LNCAP (cell line): ENCODE results near the gene TNIK.

Experiments used
- TF ChIP-seq, protein P1 (sequence below): fragments of 450-650 bp; IDR thresholded peaks from 2 replicates; pipeline ENCODE4 v1.5.1; 2017; ENCODE audit warnings: mild to moderate bottlenecking

Gene TNIK

DNA sequence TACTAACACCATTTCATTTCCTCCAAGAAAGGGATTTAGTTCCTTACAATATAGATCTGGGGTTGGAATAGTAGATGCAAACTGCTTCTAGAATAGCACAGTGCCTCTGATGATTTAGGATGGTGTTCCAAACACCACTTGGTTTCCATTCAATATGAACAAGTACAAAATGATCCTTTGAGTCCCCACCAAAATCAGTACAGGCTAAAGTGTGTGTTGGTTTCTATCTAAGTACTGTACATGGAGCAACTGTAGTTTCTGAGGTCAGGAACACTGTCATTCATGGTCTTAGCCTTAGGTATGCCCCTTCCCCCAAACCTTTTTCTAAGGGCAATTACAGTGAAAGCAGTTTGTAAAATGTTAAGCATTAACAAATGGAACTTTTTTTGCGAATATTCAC lies 162.3 kb downstream of the TNIK start:
- TF ChIP-seq, protein P1, sequence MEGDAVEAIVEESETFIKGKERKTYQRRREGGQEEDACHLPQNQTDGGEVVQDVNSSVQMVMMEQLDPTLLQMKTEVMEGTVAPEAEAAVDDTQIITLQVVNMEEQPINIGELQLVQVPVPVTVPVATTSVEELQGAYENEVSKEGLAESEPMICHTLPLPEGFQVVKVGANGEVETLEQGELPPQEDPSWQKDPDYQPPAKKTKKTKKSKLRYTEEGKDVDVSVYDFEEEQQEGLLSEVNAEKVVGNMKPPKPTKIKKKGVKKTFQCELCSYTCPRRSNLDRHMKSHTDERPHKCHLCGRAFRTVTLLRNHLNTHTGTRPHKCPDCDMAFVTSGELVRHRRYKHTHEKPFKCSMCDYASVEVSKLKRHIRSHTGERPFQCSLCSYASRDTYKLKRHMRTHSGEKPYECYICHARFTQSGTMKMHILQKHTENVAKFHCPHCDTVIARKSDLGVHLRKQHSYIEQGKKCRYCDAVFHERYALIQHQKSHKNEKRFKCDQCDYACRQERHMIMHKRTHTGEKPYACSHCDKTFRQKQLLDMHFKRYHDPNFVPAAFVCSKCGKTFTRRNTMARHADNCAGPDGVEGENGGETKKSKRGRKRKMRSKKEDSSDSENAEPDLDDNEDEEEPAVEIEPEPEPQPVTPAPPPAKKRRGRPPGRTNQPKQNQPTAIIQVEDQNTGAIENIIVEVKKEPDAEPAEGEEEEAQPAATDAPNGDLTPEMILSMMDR: no peak

DNA sequence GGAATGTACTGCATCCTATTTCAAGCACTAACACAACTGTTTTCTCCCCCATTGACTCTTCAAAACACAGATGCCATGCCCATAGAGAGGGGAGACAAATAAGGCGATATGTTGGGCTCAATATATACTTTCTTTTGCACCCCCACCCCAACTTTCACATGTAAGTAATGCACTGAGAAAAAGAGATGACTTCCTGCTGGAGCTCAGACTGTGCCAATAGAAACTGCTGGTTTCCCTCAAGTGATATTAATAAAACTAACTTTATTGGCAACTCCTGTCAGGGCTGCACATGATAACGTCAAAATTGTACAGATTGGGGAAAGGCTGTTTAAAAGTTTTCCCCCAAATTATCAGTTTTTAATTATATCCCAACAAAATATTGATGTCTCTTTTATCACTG lies 163.0 kb downstream of the TNIK start:
- TF ChIP-seq, protein P1: no peak

DNA sequence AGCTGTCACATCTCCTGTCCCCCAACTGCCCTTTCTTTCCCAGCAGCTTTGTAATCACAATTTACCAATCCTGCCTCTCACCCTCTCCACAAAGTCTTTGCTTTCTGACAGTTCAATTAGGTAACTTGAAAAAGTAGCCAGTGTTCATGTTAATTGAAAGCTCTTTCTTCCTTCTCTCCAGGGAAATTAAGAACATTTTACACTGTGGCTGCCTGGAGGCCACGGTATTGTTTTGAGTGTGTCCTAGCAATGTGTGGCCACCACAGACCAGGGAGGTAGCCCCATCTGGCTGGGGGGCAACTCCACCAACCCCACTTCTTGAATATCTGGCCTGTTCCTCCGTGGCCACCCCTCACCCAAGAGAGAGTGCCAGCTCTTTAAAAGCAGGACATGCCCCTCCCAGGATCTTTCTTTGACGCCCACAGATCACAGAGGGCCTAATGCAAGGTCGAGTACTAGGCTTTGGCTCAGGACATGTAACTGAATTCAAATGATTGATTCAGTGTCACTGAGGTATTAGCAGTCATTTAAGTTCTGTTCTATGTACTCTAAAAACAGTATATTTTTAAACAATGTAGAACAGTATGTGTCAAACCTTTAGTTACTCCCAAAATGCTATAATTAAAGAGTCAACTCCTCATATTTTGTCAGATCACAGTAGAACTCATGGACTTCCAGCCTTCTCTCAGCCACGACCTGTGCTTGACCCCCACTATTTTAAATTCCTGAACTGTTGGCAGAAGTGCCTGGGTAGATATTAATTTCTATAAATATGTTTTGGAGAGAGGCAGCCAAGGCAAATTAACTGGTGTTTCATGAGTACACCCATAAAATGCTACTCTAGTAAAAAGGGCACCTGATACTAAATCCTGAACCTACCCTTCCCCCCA lies 164.5 kb downstream of the TNIK start:
- TF ChIP-seq, protein P1: no peak

DNA sequence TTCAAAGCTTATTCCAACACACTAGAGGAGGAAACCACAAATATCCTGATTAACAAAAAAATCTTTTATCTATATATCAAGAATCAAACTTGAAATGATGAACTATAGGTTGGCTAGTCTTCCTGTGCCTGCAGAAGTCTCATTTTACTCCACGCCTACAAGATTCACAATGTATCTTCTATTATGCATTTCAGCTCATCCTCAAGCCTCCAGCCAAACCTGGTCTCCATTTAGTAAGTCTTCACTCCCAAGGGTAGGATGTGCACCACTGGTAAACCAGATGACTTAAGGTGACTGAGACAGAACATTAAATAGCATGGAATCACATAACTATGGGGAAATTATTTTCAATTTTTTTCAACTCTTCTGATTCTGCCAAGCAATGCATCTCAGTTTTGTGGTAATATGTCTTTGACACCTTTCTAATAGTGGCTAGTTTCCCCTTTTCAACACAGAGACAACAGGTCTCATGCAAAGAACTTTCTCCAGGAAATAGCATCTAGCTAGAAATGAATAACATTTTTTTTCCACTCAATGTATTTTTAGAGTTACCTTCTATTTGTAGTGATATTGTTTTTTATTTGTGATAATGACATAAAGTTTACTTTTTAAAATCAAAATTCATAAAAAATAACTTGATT lies 166.9 kb downstream of the TNIK start:
- TF ChIP-seq, protein P1: no peak

DNA sequence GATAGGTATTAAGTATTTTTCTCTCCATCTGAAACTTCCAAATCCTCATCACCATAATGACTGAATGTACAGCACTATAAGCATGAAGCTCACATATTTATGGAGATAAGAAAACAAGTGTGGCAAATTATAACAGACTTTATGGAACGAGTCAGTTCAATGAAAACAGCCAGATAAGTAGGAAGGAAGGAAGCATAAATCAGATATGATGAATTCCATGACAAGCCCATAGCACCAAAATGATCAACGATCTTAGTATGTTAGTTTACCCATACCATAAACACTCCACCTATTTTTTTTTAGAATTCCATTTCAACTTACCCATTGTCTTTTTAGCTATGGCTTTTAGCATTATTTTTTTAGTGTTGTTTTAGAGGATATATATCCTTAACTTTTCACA lies 169.5 kb downstream of the TNIK start:
- TF ChIP-seq, protein P1: no peak

DNA sequence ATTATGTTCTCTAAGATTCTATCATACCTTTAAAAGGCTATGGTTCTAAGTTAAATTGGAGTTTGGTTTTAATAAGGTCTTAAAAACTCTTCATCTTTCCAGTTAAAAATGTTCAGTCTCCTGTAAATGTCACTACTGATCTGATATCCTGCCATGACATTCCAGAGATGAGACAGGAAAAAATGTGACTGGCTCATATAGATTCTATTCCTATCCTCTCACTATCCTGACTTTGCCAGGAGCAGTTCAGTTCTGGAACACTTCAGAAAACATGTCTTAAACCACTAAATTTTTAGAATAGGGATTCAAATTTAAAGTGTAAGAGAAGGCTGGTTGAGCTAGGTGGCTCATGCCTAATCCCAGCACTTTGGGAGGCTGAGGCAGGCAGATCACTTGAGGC lies 170.9 kb downstream of the TNIK start:
- TF ChIP-seq, protein P1: no peak

DNA sequence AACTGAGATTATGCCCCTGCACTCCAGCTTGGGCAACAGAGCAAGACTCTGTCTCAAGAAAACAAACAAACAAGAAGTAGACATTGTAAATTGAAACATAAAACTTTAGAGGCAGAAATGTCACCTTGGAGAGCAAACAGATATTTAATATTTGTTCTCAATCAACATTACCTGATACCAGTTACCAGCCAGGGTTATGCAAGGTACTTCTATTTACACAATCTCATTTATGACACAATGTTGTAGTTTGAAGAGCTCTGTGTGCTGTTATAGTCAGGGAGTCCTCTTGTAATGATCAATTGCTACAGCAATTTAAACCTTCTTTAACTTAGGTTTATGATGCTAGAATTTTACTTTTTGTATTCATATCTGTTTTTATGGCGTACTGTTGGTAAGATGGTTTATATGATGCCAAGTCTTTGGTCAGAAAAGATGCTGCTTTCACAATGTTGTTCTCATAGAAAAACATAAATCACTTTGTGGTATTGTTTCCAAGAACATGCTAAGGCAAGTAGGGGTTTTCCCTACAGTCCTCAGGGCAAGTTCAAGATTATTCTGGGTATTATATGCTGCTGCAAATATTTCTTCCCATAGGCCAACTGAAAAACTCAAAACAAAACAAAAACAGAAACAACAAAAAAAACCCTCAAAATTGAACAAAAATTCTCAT lies 173.5 kb downstream of the TNIK start:
- TF ChIP-seq, protein P1: no peak
